Common myeloid progenitor, CD34-positive (primary cell): ENCODE results near the gene MAP3K13.

Source experiments
- CTCF ChIA-PET: fragments of 350-600 bp; sonication (Branson Sonifier 250); formaldehyde crosslinking; loops from one replicate; lab custom pipeline; 2021; ENCODE audit warnings: antibody characterized with exemption; lab: Charles Lee
- POLR2A ChIA-PET: fragments of 350-600 bp; sonication (Branson Sonifier 250); formaldehyde crosslinking; loops from one replicate; lab custom pipeline; 2021; ENCODE audit warnings: antibody characterized with exemption; lab: Charles Lee
- DNase-seq, 3 donors: peaks; one replicate each; pipeline versions ENCODE4 v3.0.0 to v3.0.0-alpha.2; 2013
- H3K27ac ChIP-seq, 2 experiments: 1 replicate in 1 of 2; 2 replicates in 1 of 2; pipeline ENCODE4 v1.7.0; 2013; ENCODE audit warnings: inconsistent platforms in 2 of 2, low read length in 2 of 2, mild to moderate bottlenecking in 2 of 2, low read depth in 1 of 2, moderate library complexity in 1 of 2; ENCODE audit not compliant: severe bottlenecking in 2 of 2, insufficient read depth in 1 of 2, poor library complexity in 1 of 2
- H3K27me3 ChIP-seq, 5 experiments: replicated peaks in 2 of 5; 1 replicate in 3 of 5; 2 replicates in 2 of 5; pipeline versions ENCODE4 v1.6.1 to v1.7.0; 2013; ENCODE audit warnings: low read length in 4 of 5, mild to moderate bottlenecking in 2 of 5, moderate library complexity in 2 of 5, inconsistent platforms in 1 of 5; ENCODE audit not compliant: insufficient read depth in 5 of 5, control insufficient read depth in 4 of 5
- H3K36me3 ChIP-seq, 4 experiments: 1 replicate in 2 of 4; 2 replicates in 2 of 4; pipeline versions ENCODE4 v1.6.1 to v1.7.0; 2013; ENCODE audit warnings: low read length in 3 of 4, control low read depth in 1 of 4, mild to moderate bottlenecking in 1 of 4; ENCODE audit not compliant: control insufficient read depth in 4 of 4, insufficient read depth in 4 of 4
- H3K4me1 ChIP-seq, 4 experiments: 1 replicate in 3 of 4; 2 replicates in 1 of 4; pipeline versions ENCODE4 v1.6.1 to v1.7.1; 2013; ENCODE audit warnings: low read length in 3 of 4, mild to moderate bottlenecking in 3 of 4, control low read depth in 1 of 4, inconsistent platforms in 1 of 4, moderate library complexity in 1 of 4; ENCODE audit not compliant: control insufficient read depth in 4 of 4, insufficient read depth in 4 of 4; ENCODE audit errors: control extremely low read depth in 1 of 4
- H3K4me3 ChIP-seq, 7 experiments: 1 replicate in 4 of 7; 2 replicates in 3 of 7; pipeline versions ENCODE4 v1.5.1 to v1.7.0; 2013; ENCODE audit warnings: mild to moderate bottlenecking in 7 of 7, low read length in 6 of 7, moderate library complexity in 6 of 7, inconsistent platforms in 2 of 7, low read depth in 2 of 7, control low read depth in 1 of 7; ENCODE audit not compliant: insufficient read depth in 4 of 7, control insufficient read depth in 1 of 7; ENCODE audit errors: extremely low read depth in 1 of 7
- H3K9me3 ChIP-seq, 5 experiments: 1 replicate in 4 of 5; 2 replicates in 1 of 5; pipeline versions ENCODE4 v1.6.1 to v1.7.1; 2013; ENCODE audit warnings: low read length in 4 of 5, mild to moderate bottlenecking in 2 of 5, inconsistent platforms in 1 of 5, low read depth in 1 of 5, moderate library complexity in 1 of 5; ENCODE audit not compliant: control insufficient read depth in 4 of 5, insufficient read depth in 2 of 5; ENCODE audit errors: control extremely low read depth in 1 of 5
- WGBS: methylation state at CpG from one replicate; pipeline ENCODE4 v1.1.5; 2013; ENCODE audit not compliant: insufficient coverage; 5-methylcytosine and 5-hydroxymethylcytosine counted together

The MAP3K13 gene

GRCh38 chr3:185420762-185421161 lies 57.8 kb downstream of the MAP3K13 start:
- ChIA-PET POLR2A (no interaction called here), CTCF (no interaction called here)
- Histone ChIP-seq H3K27ac (no peak overlapping the region), H3K36me3 (no peaks in the 10 kb centered on the region), H3K9me3 (no peaks in the 10 kb centered on the region), H3K4me1 (peaks cover 0 to 3% (median 0%) of the 10 kb centered on the region in 4 experiments), H3K27me3 (no peaks in the 10 kb centered on the region), H3K4me3 (no peak overlapping the region)
- DNase-seq = peak in 2 of 3 donors; percentile 7 to 11
- no CpG with 5 or more reads among the region's 5 CpGs for WGBS

GRCh38 chr3:185421577-185422232 lies 58.8 kb downstream of the MAP3K13 start:
- CTCF ChIA-PET = no interaction called here
- DNase-seq = no peak
- WGBS = 100% methylated on average over 2 of the region's 6 CpGs

GRCh38 chr3:185422677-185423076 lies 59.7 kb downstream of the MAP3K13 start:
- Histone ChIP-seq H3K27me3 (no peaks in the 10 kb centered on the region), H3K9me3 (no peaks in the 10 kb centered on the region), H3K27ac (no peak overlapping the region), H3K4me1 (peaks cover 0 to 3% (median 0%) of the 10 kb centered on the region in 4 experiments), H3K4me3 (no peak overlapping the region), H3K36me3 (no peaks in the 10 kb centered on the region)
- no peak for DNase-seq
- CTCF ChIA-PET = no interaction called here
- 100% methylated on average over 3 of the region's 4 CpGs for WGBS
- POLR2A ChIA-PET = no interaction called here

More at GRCh38 chr3:185421577-185422232, 58.8 kb downstream of the MAP3K13 start:
- no peaks in the 10 kb centered on the region for H3K36me3 ChIP-seq
- H3K27me3 ChIP-seq = no peaks in the 10 kb centered on the region
- no peak overlapping the region for H3K4me3 ChIP-seq
- H3K9me3 ChIP-seq = no peaks in the 10 kb centered on the region
- POLR2A ChIA-PET = no interaction called here
- H3K4me1 ChIP-seq = peaks cover 0 to 3% (median 0%) of the 10 kb centered on the region in 4 experiments
- H3K27ac ChIP-seq = no peak overlapping the region

- Histone ChIP-seq H3K36me3 (no peaks in the 10 kb centered on the region), H3K4me3 (no peak overlapping the region), H3K4me1 (peaks cover 0 to 3% (median 0%) of the 10 kb centered on the region in 4 experiments), H3K27ac (no peak overlapping the region), H3K27me3 (no peaks in the 10 kb centered on the region), H3K9me3 (no peaks in the 10 kb centered on the region)
- CTCF ChIA-PET = no interaction called here
- 0% methylated on average over 1 of the region's 3 CpGs for WGBS
- POLR2A ChIA-PET = no interaction called here
- DNase-seq = peak; percentile 2 to 23 (median 6)
Observed at GRCh38 chr3:185423178-185423577, 60.2 kb downstream of the MAP3K13 start.

GRCh38 chr3:185424435-185424834 lies 61.5 kb downstream of the MAP3K13 start:
- no peak for DNase-seq
- Histone ChIP-seq H3K9me3 (no peaks in the 10 kb centered on the region), H3K4me3 (no peak overlapping the region), H3K4me1 (peaks cover 0 to 3% (median 0%) of the 10 kb centered on the region in 4 experiments), H3K27me3 (no peaks in the 10 kb centered on the region), H3K36me3 (no peaks in the 10 kb centered on the region), H3K27ac (no peak overlapping the region)
- CTCF ChIA-PET = no interaction called here
- WGBS = no CpG with 5 or more reads among the region's 1 CpG
- POLR2A ChIA-PET = no interaction called here

GRCh38 chr3:185430375-185430774 lies 67.4 kb downstream of the MAP3K13 start:
- H3K4me1 ChIP-seq = no peaks in the 10 kb centered on the region
- ChIA-PET CTCF (no interaction called here), POLR2A (no interaction called here)
- no peaks in the 10 kb centered on the region for H3K36me3 ChIP-seq
- no peaks in the 10 kb centered on the region for H3K27me3 ChIP-seq
- WGBS = no CpG with 5 or more reads among the region's 4 CpGs
- no peak overlapping the region for H3K27ac ChIP-seq
- H3K4me3 ChIP-seq = no peak overlapping the region
- no peaks in the 10 kb centered on the region for H3K9me3 ChIP-seq
- no peak for DNase-seq

GRCh38 chr3:185439745-185440466 lies 77.0 kb downstream of the MAP3K13 start:
- POLR2A ChIA-PET = no interaction called here
- Histone ChIP-seq H3K36me3 (no peaks in the 10 kb centered on the region), H3K9me3 (no peaks in the 10 kb centered on the region), H3K27me3 (no peaks in the 10 kb centered on the region), H3K27ac (no peak overlapping the region), H3K4me1 (no peaks in the 10 kb centered on the region), H3K4me3 (no peak overlapping the region)
- WGBS = 96% methylated on average over 3 of the region's 7 CpGs
- CTCF ChIA-PET = interaction anchor here (1.7 kb wide), 1 partner anchor 22 kb away, joined by 7 read pairs; no protein-coding TSS in a partner anchor
- DNase-seq = no peak
